ENCODE data around the gene STARD13. TPM values are rescaled to one million over a fixed set of nuclear protein-coding genes. Genes with fewer than 3 reads are reported as not detected.

STARD13 gene, protein sequence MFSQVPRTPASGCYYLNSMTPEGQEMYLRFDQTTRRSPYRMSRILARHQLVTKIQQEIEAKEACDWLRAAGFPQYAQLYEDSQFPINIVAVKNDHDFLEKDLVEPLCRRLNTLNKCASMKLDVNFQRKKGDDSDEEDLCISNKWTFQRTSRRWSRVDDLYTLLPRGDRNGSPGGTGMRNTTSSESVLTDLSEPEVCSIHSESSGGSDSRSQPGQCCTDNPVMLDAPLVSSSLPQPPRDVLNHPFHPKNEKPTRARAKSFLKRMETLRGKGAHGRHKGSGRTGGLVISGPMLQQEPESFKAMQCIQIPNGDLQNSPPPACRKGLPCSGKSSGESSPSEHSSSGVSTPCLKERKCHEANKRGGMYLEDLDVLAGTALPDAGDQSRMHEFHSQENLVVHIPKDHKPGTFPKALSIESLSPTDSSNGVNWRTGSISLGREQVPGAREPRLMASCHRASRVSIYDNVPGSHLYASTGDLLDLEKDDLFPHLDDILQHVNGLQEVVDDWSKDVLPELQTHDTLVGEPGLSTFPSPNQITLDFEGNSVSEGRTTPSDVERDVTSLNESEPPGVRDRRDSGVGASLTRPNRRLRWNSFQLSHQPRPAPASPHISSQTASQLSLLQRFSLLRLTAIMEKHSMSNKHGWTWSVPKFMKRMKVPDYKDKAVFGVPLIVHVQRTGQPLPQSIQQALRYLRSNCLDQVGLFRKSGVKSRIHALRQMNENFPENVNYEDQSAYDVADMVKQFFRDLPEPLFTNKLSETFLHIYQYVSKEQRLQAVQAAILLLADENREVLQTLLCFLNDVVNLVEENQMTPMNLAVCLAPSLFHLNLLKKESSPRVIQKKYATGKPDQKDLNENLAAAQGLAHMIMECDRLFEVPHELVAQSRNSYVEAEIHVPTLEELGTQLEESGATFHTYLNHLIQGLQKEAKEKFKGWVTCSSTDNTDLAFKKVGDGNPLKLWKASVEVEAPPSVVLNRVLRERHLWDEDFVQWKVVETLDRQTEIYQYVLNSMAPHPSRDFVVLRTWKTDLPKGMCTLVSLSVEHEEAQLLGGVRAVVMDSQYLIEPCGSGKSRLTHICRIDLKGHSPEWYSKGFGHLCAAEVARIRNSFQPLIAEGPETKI
- 100 to 1,000 TPM in 1 of 5 donors, 10 to 100 TPM in 4; 41.3 to 158 (median 54.3) TPM for total RNA-seq
- 1 to 10 TPM; 4.4 to 9.2 (median 6.7) TPM for polyA plus RNA-seq
- long read RNA-seq, donor 1: 0 reads
- long read RNA-seq, donor 2, full-length matches to known transcripts: 2 of 2 reads
- long read RNA-seq, donor 2, partial matches to known transcripts: 0 of 2 reads
- long read RNA-seq, donor 2, other reads (novel, unspliced or antisense): 0 of 2 reads
- long read RNA-seq, donor 3, partial matches to known transcripts: 0 of 1 reads
- long read RNA-seq, donor 3, other reads (novel, unspliced or antisense): 0 of 1 reads
- long read RNA-seq, donor 4: 0 reads
- long read RNA-seq, donor 5: 0 reads
- long read RNA-seq, donor 6, full-length matches to known transcripts: 2 of 2 reads
- long read RNA-seq, donor 6, partial matches to known transcripts: 0 of 2 reads
- long read RNA-seq, donor 6, other reads (novel, unspliced or antisense): 0 of 2 reads
- long read RNA-seq, donor 7, partial matches to known transcripts: 0 of 2 reads
- long read RNA-seq, donor 7, other reads (novel, unspliced or antisense): 0 of 2 reads
- long read RNA-seq, donor 8: 0 reads
- long read RNA-seq, donor 9: 0 reads
- long read RNA-seq, donor 10, full-length matches to known transcripts: 1 of 1 reads
- long read RNA-seq, donor 10, partial matches to known transcripts: 0 of 1 reads
- long read RNA-seq, donor 10, other reads (novel, unspliced or antisense): 0 of 1 reads

DNA sequence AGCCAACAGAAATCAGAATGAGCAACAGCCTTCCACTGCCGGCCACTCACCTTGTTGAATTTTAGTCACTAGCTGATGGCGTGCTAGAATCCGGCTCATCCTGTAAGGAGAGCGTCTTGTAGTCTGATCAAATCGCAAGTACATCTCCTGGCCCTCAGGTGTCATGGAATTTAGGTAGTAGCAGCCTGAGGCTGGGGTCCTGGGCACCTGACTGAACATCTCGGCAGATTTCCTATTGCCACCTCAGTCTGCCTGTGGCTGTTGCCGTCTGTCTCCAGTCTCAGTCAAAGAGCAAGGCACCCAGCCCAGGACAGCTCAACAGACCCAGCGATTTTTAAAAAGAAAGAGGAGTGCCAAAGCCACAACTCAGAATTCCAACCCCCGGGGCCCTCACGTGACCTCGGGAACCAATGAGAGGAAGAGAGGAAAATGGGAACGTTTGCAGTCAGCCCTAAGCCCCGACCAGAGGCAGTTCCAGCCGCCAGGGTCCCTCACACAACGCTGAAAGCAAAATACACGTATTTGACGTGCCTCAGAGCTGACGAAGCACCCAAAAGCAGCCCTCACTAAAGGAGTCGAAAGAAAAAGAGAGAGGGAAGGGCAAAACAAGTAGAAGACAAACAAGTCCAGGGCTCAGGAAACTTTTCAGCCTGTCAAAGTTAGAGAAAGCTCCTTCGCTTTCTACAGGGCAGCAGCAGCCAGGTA, at the start of gene STARD13:
TSS of gene STARD13 (minus strand) at position 336 of the 705 bp plus-strand sequence. CDS start at position 219, 117 bp downstream.
- peaks cover under 1 to 66% (median 26%) of the 10 kb centered on the region in 4 donors for H3K4me1 ChIP-seq
- H3K4me3 ChIP-seq: peak within 1 kb of the TSS; percentile 45 to 62 (median 50)
- peak; percentile 92 to 97 for DNase-seq
- H3K27me3 ChIP-seq: no peaks in the 10 kb centered on the region
- H3K9me3 ChIP-seq: no peaks in the 10 kb centered on the region
- H3K36me3 ChIP-seq: no peaks in the 10 kb centered on the region
- intact Hi-C loops (cut with DNase I; ENCODE audit: low total_unique reads): no loop called here
- 1 to 2% (median 2%) methylated on average over 20 of the region's 20 CpGs for WGBS, 5 donors
- TF ChIP-seq POLR2AphosphoS5 (IDR thresholded peaks at IDR 0.05): peak; percentile 84 to 95 (median 93)
- no peak for TF ChIP-seq EP300 (IDR thresholded peaks at IDR 0.05)
- TF ChIP-seq, protein P1, sequence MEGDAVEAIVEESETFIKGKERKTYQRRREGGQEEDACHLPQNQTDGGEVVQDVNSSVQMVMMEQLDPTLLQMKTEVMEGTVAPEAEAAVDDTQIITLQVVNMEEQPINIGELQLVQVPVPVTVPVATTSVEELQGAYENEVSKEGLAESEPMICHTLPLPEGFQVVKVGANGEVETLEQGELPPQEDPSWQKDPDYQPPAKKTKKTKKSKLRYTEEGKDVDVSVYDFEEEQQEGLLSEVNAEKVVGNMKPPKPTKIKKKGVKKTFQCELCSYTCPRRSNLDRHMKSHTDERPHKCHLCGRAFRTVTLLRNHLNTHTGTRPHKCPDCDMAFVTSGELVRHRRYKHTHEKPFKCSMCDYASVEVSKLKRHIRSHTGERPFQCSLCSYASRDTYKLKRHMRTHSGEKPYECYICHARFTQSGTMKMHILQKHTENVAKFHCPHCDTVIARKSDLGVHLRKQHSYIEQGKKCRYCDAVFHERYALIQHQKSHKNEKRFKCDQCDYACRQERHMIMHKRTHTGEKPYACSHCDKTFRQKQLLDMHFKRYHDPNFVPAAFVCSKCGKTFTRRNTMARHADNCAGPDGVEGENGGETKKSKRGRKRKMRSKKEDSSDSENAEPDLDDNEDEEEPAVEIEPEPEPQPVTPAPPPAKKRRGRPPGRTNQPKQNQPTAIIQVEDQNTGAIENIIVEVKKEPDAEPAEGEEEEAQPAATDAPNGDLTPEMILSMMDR (IDR thresholded peaks at IDR 0.05): peak in 4 of 7 experiments; percentile 18 to 64 (median 36)
- peak in 2 of 4 donors; percentile 73 to 75 for TF ChIP-seq POLR2A (IDR thresholded peaks at IDR 0.05)
- H3K27ac ChIP-seq: peak within 1 kb of the TSS; percentile 88 to 96 (median 88)

DNA sequence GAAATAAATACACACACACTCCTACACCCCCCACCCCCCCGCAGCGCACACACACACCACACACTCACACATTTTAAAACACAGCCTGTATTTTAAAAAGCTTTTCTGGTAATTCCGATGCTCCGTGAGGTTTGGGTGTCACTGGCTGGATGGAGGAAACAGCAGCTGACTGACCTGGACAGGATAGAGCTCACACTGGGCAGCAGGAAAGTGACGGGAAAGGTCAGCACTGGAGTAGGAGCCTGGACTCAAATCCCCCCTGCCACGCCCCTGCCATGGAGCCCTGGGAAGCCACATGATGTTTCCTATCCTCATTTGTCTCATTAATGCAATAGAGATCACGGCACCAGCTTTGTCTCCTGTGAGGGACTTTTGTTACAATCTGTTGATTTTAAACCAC, 49.3 kb upstream of the STARD13 start:
- no peaks in the 10 kb centered on the region for H3K4me1 ChIP-seq
- no peak for DNase-seq
- H3K27me3 ChIP-seq: no peaks in the 10 kb centered on the region
- no peaks in the 10 kb centered on the region for H3K36me3 ChIP-seq
- TF ChIP-seq EP300 (IDR thresholded peaks at IDR 0.05) (no peak), POLR2A (IDR thresholded peaks at IDR 0.05) (no peak), POLR2AphosphoS5 (IDR thresholded peaks at IDR 0.05) (no peak)
- TF ChIP-seq, protein P1 (IDR thresholded peaks at IDR 0.05): no peak
- 85 to 97% (median 94%) methylated on average over 7 of the region's 7 CpGs for WGBS, 5 donors
- intact Hi-C loops (cut with DNase I; ENCODE audit: low total_unique reads): no loop called here
- H3K27ac ChIP-seq: no peak overlapping the region
- H3K4me3 ChIP-seq: no peak overlapping the region
- H3K9me3 ChIP-seq: no peaks in the 10 kb centered on the region

DNA sequence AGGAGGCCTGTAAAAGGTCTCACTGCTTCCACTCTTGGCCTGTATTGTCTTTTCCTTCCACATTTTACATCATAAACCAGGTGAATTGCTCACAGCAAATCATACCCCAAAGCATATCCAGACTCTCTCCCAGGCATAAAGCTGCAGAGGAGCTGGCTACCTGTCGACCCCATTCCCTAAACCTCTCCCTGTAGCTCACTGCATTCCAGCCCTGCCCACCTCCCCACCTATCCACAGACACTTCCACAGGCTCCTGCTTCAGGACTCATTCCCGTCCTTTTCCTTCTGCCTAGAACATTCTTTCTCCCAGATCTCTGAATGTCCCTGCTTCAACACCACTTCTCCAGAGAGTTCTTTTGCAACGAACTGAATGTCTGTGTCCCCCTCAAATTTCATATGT, 46.4 kb upstream of the STARD13 start:
- intact Hi-C loops (cut with DNase I; ENCODE audit: low total_unique reads): no loop called here
- Histone ChIP-seq H3K4me3 (no peak overlapping the region), H3K36me3 (no peaks in the 10 kb centered on the region), H3K27me3 (no peaks in the 10 kb centered on the region), H3K9me3 (no peaks in the 10 kb centered on the region), H3K27ac (no peak overlapping the region), H3K4me1 (no peaks in the 10 kb centered on the region)
- DNase-seq: no peak
- 77 to 89% (median 85%) methylated on average over 3 of the region's 3 CpGs for WGBS, 5 donors
- TF ChIP-seq, protein P1 (IDR thresholded peaks at IDR 0.05): no peak
- no peak for TF ChIP-seq EP300 (IDR thresholded peaks at IDR 0.05)
- TF ChIP-seq POLR2A (IDR thresholded peaks at IDR 0.05): no peak
- no peak for TF ChIP-seq POLR2AphosphoS5 (IDR thresholded peaks at IDR 0.05)

All from stomach (tissue), 19 donors.